Measurements from ENCODE around the gene ETV3L.

ETV3L gene

DNA sequence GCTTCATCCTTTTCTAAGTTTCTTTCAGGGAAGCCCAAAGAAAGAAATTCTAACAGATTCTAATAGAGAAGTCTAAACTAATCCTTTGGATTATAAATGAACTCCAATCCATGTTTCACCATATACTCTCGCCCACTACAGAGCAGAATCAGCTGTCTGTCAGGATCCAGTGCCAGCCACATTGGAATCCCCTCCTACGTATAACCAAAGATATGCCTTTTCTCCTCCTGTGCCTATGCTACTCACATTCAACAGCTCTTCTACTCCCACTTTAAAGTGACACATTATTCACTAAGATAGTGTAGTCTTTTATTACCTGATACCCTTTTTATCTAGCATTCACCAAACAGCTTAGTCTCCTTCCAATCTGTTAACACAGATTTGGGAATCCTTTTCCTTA lies 35.5 kb upstream of the ETV3L start:
- Histone ChIP-seq H3K79me2 (ENCODE audit: insufficient read depth, low read depth) (peaks cover 62% of the 10 kb centered on the region), H3K4me3 (IDR thresholded peaks at IDR 0.05; ENCODE audit: insufficient read depth, low read depth, low read length) (peak overlapping the region; percentile 49), H3K27ac (peak overlapping the region; percentile 51), H3K4me2 (peak overlapping the region; percentile 92), H3K27me3 (ENCODE audit: insufficient read depth, low read depth) (no peaks in the 10 kb centered on the region), H3K36me3 (ENCODE audit: insufficient read depth) (peaks cover 27% of the 10 kb centered on the region; the same call in 1 of the 2 replicates), H2AFZ (ENCODE audit: low read depth) (no peak overlapping the region), H3K4me1 (ENCODE audit: low read depth, poor library complexity, severe bottlenecking) (peaks cover 79% of the 10 kb centered on the region), H4K20me1 (ENCODE audit: insufficient read depth) (no peaks in the 10 kb centered on the region), H3K9ac (peak overlapping the region; percentile 0; the same call in 1 of the 2 replicates)
- TF ChIP-seq, protein P1, sequence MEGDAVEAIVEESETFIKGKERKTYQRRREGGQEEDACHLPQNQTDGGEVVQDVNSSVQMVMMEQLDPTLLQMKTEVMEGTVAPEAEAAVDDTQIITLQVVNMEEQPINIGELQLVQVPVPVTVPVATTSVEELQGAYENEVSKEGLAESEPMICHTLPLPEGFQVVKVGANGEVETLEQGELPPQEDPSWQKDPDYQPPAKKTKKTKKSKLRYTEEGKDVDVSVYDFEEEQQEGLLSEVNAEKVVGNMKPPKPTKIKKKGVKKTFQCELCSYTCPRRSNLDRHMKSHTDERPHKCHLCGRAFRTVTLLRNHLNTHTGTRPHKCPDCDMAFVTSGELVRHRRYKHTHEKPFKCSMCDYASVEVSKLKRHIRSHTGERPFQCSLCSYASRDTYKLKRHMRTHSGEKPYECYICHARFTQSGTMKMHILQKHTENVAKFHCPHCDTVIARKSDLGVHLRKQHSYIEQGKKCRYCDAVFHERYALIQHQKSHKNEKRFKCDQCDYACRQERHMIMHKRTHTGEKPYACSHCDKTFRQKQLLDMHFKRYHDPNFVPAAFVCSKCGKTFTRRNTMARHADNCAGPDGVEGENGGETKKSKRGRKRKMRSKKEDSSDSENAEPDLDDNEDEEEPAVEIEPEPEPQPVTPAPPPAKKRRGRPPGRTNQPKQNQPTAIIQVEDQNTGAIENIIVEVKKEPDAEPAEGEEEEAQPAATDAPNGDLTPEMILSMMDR (conservative IDR thresholded peaks at IDR 0.05; ENCODE audit: low read depth, low read length) = no peak

DNA sequence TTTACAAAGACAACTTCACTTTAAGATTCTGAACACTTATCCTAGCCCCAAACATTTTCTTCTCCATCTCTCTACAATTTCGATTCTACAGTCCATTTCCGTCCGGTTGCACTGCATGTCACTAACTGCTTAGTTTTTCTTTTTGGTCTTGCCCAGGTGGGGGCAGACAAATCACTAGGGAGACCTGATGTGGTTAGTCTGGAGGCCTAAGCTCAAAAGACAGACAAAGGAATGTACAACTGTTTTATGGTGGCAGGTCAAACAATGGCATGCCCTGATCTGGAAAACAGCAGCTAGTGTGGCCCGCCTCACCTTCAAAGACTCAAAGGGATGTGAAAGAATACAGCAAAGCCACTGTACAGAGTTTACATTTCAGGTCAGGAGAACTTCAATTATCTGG lies 34.8 kb upstream of the ETV3L start:
- TF ChIP-seq, protein P1 (conservative IDR thresholded peaks at IDR 0.05; ENCODE audit: low read depth, low read length) = peak; percentile 61
- Histone ChIP-seq H3K4me1 (ENCODE audit: low read depth, poor library complexity, severe bottlenecking) (peaks cover 83% of the 10 kb centered on the region), H3K4me2 (peak overlapping the region; percentile 92), H2AFZ (ENCODE audit: low read depth) (no peak overlapping the region), H3K79me2 (ENCODE audit: insufficient read depth, low read depth) (peaks cover 62% of the 10 kb centered on the region), H3K27ac (peak overlapping the region; percentile 51), H3K4me3 (IDR thresholded peaks at IDR 0.05; ENCODE audit: insufficient read depth, low read depth, low read length) (peak overlapping the region; percentile 49), H3K36me3 (ENCODE audit: insufficient read depth) (peaks cover 29% of the 10 kb centered on the region; the same call in 1 of the 2 replicates), H4K20me1 (ENCODE audit: insufficient read depth) (no peaks in the 10 kb centered on the region), H3K9ac (peak overlapping the region; percentile 0; the same call in 1 of the 2 replicates), H3K27me3 (ENCODE audit: insufficient read depth, low read depth) (no peaks in the 10 kb centered on the region)

DNA sequence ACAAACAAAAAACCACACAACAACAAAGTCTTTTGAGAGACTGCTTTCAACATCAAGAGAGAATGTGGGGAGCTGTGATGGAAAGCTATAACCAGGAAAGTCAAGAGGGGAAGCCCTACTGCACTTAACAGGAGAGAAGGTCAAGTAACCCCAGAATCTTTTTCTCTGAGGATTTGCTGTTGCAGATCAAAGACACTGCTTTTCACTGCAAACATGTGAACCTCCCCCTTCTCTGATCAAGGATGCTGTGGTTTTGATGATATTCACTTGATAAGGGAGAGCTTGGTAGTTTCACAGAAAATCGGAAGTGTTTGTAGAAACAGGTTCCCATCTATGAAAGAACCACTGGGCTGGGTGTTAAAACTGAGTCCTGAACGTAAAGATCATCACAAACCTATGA lies 33.8 kb upstream of the ETV3L start:
- peak overlapping the region; percentile 0; the same call in 1 of the 2 replicates for H3K9ac ChIP-seq
- no peaks in the 10 kb centered on the region for H3K27me3 ChIP-seq (ENCODE audit: insufficient read depth, low read depth)
- H3K36me3 ChIP-seq (ENCODE audit: insufficient read depth) = peaks cover 29% of the 10 kb centered on the region; the same call in 1 of the 2 replicates
- no peak overlapping the region for H3K4me3 ChIP-seq (IDR thresholded peaks at IDR 0.05; ENCODE audit: insufficient read depth, low read depth, low read length)
- no peaks in the 10 kb centered on the region for H4K20me1 ChIP-seq (ENCODE audit: insufficient read depth)
- peak overlapping the region; percentile 51 for H3K27ac ChIP-seq
- peak overlapping the region; percentile 92 for H3K4me2 ChIP-seq
- peaks cover 86% of the 10 kb centered on the region for H3K4me1 ChIP-seq (ENCODE audit: low read depth, poor library complexity, severe bottlenecking)
- peaks cover 62% of the 10 kb centered on the region for H3K79me2 ChIP-seq (ENCODE audit: insufficient read depth, low read depth)
- TF ChIP-seq, protein P1 (conservative IDR thresholded peaks at IDR 0.05; ENCODE audit: low read depth, low read length) = no peak
- no peak overlapping the region for H2AFZ ChIP-seq (ENCODE audit: low read depth)

DNA sequence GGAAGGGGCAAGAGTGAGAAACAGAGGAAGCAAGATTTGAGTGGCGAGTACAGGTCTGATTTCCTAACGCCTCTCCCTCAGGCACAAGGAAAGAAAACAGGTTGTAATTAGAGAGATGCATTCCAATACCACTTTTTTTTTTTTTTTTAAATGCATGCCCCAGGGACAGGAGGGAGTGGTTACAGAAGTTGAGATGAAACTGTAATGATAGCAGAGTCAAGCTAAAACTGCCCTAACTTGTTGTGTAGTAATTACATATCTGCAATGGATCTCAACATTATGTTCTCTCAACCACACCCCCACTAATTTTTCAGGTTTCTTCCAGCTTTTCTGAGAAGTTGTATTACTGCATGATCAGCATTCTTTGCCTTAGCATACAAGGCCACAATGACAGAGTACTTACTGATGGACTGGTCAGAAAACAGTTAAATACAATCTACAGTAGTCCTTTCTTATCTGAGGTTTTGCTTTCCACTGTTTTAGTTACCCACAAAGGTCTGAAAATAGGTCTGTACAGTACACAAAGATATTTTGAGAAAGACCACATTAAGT lies 33.1 kb upstream of the ETV3L start:
- peaks cover 94% of the 10 kb centered on the region for H3K4me1 ChIP-seq (ENCODE audit: low read depth, poor library complexity, severe bottlenecking)

More for the DNA sequence above, 33.1 kb upstream of the ETV3L start:
- peak overlapping the region; percentile 1; the same call in 1 of the 2 replicates for H3K9ac ChIP-seq
- no peaks in the 10 kb centered on the region for H4K20me1 ChIP-seq (ENCODE audit: insufficient read depth)
- peaks cover 58% of the 10 kb centered on the region for H3K79me2 ChIP-seq (ENCODE audit: insufficient read depth, low read depth)
- H3K36me3 ChIP-seq (ENCODE audit: insufficient read depth) = peaks cover 29% of the 10 kb centered on the region; the same call in 1 of the 2 replicates
- TF ChIP-seq, protein P1 (conservative IDR thresholded peaks at IDR 0.05; ENCODE audit: low read depth, low read length) = no peak
- peak overlapping the region; percentile 51 for H3K27ac ChIP-seq
- peak overlapping the region; percentile 92 for H3K4me2 ChIP-seq
- no peak overlapping the region for H3K4me3 ChIP-seq (IDR thresholded peaks at IDR 0.05; ENCODE audit: insufficient read depth, low read depth, low read length)
- H3K27me3 ChIP-seq (ENCODE audit: insufficient read depth, low read depth) = no peaks in the 10 kb centered on the region
- H2AFZ ChIP-seq (ENCODE audit: low read depth) = no peak overlapping the region

Measured in KMS-11 (cell line).